Stimulated activated memory B cell treated with anti-CD40 and anti-IgM and Interleukin-4, amounts not matched to agents 10 μg/mL and 1 μg/mL and 100 μg/mL, for 72 hours (primary cell): Measurements from ENCODE around the gene CCDC169.

Experiments
- ATAC-seq: fragments of 150-1000 bp; cut with Tn5 transposase; 2 replicates; pipeline ENCODE4 v1.10.0; 2021
- H3K27ac Mint-ChIP-seq: one replicate; pipeline ENCODE4 v1.8.0; 2022; ENCODE audit warnings: mild to moderate bottlenecking, mixed read lengths
- H3K27me3 Mint-ChIP-seq: one replicate; pipeline ENCODE4 v1.8.0; 2022; ENCODE audit warnings: mixed read lengths
- H3K36me3 Mint-ChIP-seq: one replicate; pipeline ENCODE4 v1.8.0; 2022; ENCODE audit warnings: mixed read lengths
- H3K4me1 Mint-ChIP-seq: one replicate; pipeline ENCODE4 v1.8.0; 2022; ENCODE audit warnings: mixed read lengths
- H3K4me3 Mint-ChIP-seq: one replicate; pipeline ENCODE4 v1.8.0; 2022; ENCODE audit warnings: mild to moderate bottlenecking, moderate library complexity, mixed read lengths
- H3K9me3 Mint-ChIP-seq: one replicate; pipeline ENCODE4 v1.8.0; 2022; ENCODE audit warnings: mixed read lengths

CCDC169 gene

DNA sequence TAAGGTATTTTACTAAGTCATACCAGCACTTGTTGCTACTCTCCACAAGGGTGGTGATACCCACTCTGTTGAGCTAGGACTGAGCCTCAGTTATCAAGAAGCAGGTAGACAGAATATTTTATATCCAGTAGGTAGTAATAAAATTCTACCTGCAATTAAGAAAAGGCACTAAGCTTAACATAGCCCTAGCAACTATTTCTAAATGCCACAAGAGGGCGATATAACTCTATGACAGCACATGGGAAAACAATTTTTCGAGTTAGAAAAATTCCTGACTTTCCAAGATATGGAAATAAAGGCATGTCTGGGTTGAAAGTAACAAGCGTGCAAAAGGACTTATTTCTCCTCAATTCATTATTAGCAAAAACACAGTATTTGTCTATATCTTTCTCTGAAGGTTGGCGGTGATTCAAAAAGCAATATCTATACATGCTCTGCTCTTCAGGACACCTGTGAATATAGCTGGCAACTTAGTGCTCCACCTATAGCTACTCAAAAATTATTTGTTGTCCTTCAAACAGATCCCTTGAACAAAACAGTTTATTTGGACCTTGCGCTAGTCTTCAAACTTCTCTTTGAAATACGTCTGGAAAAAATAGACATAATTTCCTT lies 14.7 kb downstream of the CCDC169 start:
- H3K4me1 Mint-ChIP-seq = no peaks in the 10 kb centered on the region
- no peak overlapping the region for H3K27ac Mint-ChIP-seq
- H3K27me3 Mint-ChIP-seq = no peaks in the 10 kb centered on the region
- no peak for ATAC-seq
- no peaks in the 10 kb centered on the region for H3K9me3 Mint-ChIP-seq
- H3K36me3 Mint-ChIP-seq = no peaks in the 10 kb centered on the region
- H3K4me3 Mint-ChIP-seq = no peak overlapping the region

DNA sequence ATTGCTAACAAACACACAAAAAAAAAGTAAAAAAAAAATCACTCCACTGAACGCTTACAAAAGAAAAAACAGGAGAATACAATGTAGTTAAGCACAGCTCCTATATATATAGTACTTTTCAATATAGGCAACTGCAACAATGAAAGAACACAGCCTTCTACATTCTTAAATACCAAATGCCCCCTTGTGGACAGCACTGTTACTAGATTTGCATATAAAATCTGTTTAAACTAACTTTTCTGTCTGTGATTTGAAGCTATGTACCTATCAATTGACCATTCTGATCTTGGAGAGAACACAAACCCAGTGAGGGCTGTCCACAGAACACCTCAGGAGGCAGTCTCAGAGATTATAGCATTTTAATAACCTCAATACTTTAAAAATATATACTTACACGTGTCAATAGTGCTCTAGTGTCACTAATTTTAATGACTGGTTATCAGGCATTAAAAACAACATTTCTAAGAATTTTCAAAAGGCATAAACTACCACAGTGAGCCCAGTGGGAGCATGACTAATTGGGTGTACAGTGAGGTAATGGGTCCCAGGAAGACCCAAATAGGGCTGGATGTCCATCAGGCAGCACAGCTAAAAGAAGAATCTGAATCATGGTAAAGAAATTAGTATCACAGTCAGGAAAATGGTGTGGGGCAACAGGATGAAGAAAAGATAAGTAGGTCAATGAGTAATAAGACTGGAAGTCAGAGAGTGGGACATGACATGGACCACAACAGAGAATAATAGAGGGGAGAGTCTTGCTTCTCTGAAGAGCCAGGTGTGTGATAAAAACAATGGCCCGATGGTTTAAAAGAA lies 22.2 kb downstream of the CCDC169 start:
- H3K27me3 Mint-ChIP-seq = no peaks in the 10 kb centered on the region
- H3K4me3 Mint-ChIP-seq = no peak overlapping the region
- no peaks in the 10 kb centered on the region for H3K9me3 Mint-ChIP-seq
- H3K27ac Mint-ChIP-seq = no peak overlapping the region
- no peak for ATAC-seq
- no peaks in the 10 kb centered on the region for H3K4me1 Mint-ChIP-seq
- no peaks in the 10 kb centered on the region for H3K36me3 Mint-ChIP-seq

DNA sequence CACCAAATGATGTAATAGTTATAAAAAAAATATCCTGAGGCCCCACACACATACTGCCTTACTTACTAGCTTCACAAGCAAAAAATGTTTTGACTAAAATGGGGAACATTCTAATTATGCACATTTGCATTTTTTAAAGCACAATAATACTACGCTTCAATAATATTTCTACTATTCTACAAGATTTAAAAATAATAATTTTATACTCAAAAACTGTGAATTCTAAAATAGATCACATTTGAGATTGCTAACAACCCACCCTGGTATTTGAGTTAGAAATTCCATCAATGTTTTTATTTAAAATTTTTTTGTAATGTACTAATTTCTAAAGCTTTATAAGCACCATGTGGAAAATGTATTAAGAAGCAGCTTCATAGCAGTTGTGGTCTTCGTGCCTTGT lies 24.2 kb downstream of the CCDC169 start:
- no peaks in the 10 kb centered on the region for H3K36me3 Mint-ChIP-seq
- no peak overlapping the region for H3K4me3 Mint-ChIP-seq
- H3K4me1 Mint-ChIP-seq = no peaks in the 10 kb centered on the region
- H3K9me3 Mint-ChIP-seq = peaks cover 2% of the 10 kb centered on the region
- peaks cover 5% of the 10 kb centered on the region for H3K27me3 Mint-ChIP-seq
- no peak overlapping the region for H3K27ac Mint-ChIP-seq
- ATAC-seq = no peak

GRCh38 chr13:36261976-36262375 lies 35.6 kb downstream of the CCDC169 start:
- H3K9me3 Mint-ChIP-seq = peaks cover 3% of the 10 kb centered on the region
- no peaks in the 10 kb centered on the region for H3K36me3 Mint-ChIP-seq
- ATAC-seq = no peak
- H3K4me3 Mint-ChIP-seq = no peak overlapping the region
- H3K27me3 Mint-ChIP-seq = no peaks in the 10 kb centered on the region
- H3K27ac Mint-ChIP-seq = no peak overlapping the region
- no peaks in the 10 kb centered on the region for H3K4me1 Mint-ChIP-seq

- Mint-ChIP-seq H3K4me3 (no peak overlapping the region), H3K36me3 (no peaks in the 10 kb centered on the region), H3K27me3 (no peaks in the 10 kb centered on the region), H3K27ac (no peak overlapping the region), H3K9me3 (peaks cover 3% of the 10 kb centered on the region), H3K4me1 (no peaks in the 10 kb centered on the region)
- no peak for ATAC-seq
These were observed 36.6 kb downstream of the CCDC169 start for GRCh38 chr13:36261011-36261410.

GRCh38 chr13:36259361-36260137 lies 38.1 kb downstream of the CCDC169 start:
- H3K9me3 Mint-ChIP-seq = peaks cover 5% of the 10 kb centered on the region
- H3K27me3 Mint-ChIP-seq = no peaks in the 10 kb centered on the region
- ATAC-seq = no peak
- H3K36me3 Mint-ChIP-seq = no peaks in the 10 kb centered on the region
- no peak overlapping the region for H3K4me3 Mint-ChIP-seq
- no peaks in the 10 kb centered on the region for H3K4me1 Mint-ChIP-seq
- H3K27ac Mint-ChIP-seq = no peak overlapping the region

DNA sequence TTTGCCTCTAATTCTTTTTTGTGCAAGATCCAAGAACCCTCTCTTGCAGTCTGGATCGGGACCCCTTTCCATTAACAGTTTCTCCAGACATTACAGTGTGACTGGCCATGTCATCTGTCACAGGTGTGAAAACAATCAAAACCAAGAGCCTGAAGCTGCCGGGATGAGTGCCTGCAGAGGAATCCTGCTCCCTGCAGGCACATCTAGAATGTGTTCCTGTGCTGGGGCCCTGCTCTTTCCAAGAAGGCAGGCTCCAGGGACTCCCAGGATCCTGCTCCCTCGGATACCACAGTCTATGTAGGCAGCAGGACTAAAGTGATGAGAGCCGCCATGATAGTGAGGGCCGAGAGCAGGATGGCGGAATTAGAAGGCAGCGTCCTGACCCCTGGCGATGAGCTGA lies 38.8 kb downstream of the CCDC169 start:
- no peak for ATAC-seq
- Mint-ChIP-seq H3K9me3 (peaks cover 5% of the 10 kb centered on the region), H3K4me1 (no peaks in the 10 kb centered on the region), H3K27ac (no peak overlapping the region), H3K27me3 (no peaks in the 10 kb centered on the region), H3K4me3 (no peak overlapping the region), H3K36me3 (no peaks in the 10 kb centered on the region)

GRCh38 chr13:36251526-36251925 lies 46.1 kb downstream of the CCDC169 start:
- no peak overlapping the region for H3K27ac Mint-ChIP-seq
- H3K27me3 Mint-ChIP-seq = no peaks in the 10 kb centered on the region
- no peaks in the 10 kb centered on the region for H3K4me1 Mint-ChIP-seq
- no peak for ATAC-seq
- peaks cover 9% of the 10 kb centered on the region for H3K9me3 Mint-ChIP-seq
- no peak overlapping the region for H3K4me3 Mint-ChIP-seq
- H3K36me3 Mint-ChIP-seq = no peaks in the 10 kb centered on the region

DNA sequence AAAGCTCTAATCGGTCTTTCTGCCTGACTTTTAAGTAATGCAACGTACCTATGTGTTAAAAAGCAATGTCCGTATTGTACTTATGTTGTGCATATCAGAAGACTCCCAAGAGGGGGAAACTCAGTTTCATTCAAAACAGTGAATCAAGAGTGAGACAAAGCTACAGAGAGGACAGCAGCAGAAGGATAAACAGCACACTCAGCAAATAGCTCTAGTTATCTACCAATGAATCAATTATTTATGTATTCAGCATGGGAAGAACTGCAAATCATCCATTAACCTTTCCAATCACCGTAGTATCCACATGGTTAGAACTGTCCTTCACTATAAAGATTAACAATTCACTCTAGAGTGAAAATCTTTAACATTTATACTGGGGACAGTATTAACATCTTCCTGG lies 46.6 kb downstream of the CCDC169 start:
- ATAC-seq = no peak
- no peaks in the 10 kb centered on the region for H3K4me1 Mint-ChIP-seq
- no peaks in the 10 kb centered on the region for H3K36me3 Mint-ChIP-seq
- no peaks in the 10 kb centered on the region for H3K27me3 Mint-ChIP-seq
- H3K4me3 Mint-ChIP-seq = no peak overlapping the region
- H3K27ac Mint-ChIP-seq = no peak overlapping the region
- peaks cover 9% of the 10 kb centered on the region for H3K9me3 Mint-ChIP-seq

GRCh38 chr13:36248700-36249099 lies 48.9 kb downstream of the CCDC169 start:
- peaks cover 7% of the 10 kb centered on the region for H3K9me3 Mint-ChIP-seq
- H3K27ac Mint-ChIP-seq = no peak overlapping the region
- ATAC-seq = no peak
- H3K4me3 Mint-ChIP-seq = no peak overlapping the region
- no peaks in the 10 kb centered on the region for H3K27me3 Mint-ChIP-seq
- H3K36me3 Mint-ChIP-seq = no peaks in the 10 kb centered on the region
- no peaks in the 10 kb centered on the region for H3K4me1 Mint-ChIP-seq

DNA sequence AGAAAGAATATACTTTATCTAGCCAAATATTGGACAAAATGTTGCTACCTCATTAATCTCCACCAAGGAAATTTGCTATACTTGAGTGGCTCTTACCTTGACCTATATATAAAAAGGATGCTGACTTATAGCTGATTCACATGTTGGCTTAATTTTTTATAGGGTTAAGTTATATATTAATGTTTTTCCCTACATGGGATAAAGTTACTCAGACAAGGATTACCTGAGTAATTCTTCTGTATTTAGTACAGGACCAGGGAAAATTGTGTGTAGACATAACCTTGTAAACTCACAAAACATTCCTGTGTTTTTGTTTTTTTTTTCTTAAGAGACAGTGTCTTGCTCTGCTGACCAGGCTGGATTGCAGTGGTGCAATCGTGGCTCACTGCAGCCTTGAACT lies 52.6 kb downstream of the CCDC169 start:
- no peaks in the 10 kb centered on the region for H3K36me3 Mint-ChIP-seq
- no peaks in the 10 kb centered on the region for H3K4me1 Mint-ChIP-seq
- no peak for ATAC-seq
- H3K4me3 Mint-ChIP-seq = no peak overlapping the region
- H3K27ac Mint-ChIP-seq = no peak overlapping the region
- H3K27me3 Mint-ChIP-seq = no peaks in the 10 kb centered on the region
- peaks cover 7% of the 10 kb centered on the region for H3K9me3 Mint-ChIP-seq

- Mint-ChIP-seq H3K27me3 (no peaks in the 10 kb centered on the region), H3K27ac (no peak overlapping the region), H3K4me3 (no peak overlapping the region), H3K9me3 (peaks cover 4% of the 10 kb centered on the region), H3K4me1 (no peaks in the 10 kb centered on the region), H3K36me3 (no peaks in the 10 kb centered on the region)
- ATAC-seq = no peak
These were observed 53.5 kb downstream of the CCDC169 start for GRCh38 chr13:36244073-36244472.

DNA sequence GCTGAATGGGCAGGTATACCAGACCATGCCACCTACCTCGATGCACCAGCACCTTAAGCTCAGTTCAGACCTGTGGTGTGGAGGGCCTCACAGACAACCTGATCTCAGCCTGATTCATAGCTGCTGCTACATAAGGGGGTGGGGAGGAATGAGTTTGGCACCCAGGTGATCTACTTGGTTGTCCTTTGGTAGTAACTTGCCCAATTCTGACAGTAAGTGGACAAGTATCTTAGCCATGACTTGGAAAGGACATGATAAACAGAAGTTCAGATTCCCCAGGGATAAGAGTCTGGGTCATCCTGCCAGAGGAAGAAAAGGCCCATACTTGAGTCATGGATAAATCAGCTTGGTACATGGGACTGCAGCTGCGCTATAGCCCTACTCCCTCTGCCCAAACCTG lies 54.9 kb downstream of the CCDC169 start:
- Mint-ChIP-seq H3K27ac (no peak overlapping the region), H3K27me3 (no peaks in the 10 kb centered on the region), H3K4me3 (no peak overlapping the region), H3K4me1 (no peaks in the 10 kb centered on the region), H3K9me3 (peaks cover 3% of the 10 kb centered on the region), H3K36me3 (no peaks in the 10 kb centered on the region)
- ATAC-seq = no peak

DNA sequence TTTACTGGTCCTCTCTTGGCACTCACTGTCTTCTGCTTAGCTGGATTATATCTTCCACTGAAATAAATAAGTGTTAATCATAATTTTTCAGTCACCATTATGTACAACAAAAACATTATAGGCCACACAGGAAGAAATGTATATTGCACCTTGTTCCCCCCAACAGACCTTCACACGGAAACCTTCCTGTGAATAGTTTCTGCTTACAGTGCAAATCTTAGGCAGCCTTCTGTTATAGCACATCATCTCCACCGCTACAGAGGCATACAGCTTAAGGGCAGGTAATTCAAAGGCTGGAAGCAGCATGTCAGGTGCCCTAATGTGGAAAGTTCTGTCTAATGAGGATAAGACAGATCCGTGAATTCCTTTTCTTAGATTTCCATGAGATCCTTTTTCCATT lies 66.4 kb downstream of the CCDC169 start:
- Mint-ChIP-seq H3K9me3 (peaks cover 8% of the 10 kb centered on the region), H3K36me3 (no peaks in the 10 kb centered on the region), H3K27ac (no peak overlapping the region), H3K4me1 (no peaks in the 10 kb centered on the region), H3K4me3 (no peak overlapping the region), H3K27me3 (no peaks in the 10 kb centered on the region)
- no peak for ATAC-seq

- ATAC-seq = no peak
- Mint-ChIP-seq H3K9me3 (peaks cover 7% of the 10 kb centered on the region), H3K27me3 (no peaks in the 10 kb centered on the region), H3K36me3 (no peaks in the 10 kb centered on the region), H3K4me1 (no peaks in the 10 kb centered on the region), H3K27ac (no peak overlapping the region), H3K4me3 (no peak overlapping the region)
These were observed 72.9 kb downstream of the CCDC169 start for GRCh38 chr13:36224730-36225129.

DNA sequence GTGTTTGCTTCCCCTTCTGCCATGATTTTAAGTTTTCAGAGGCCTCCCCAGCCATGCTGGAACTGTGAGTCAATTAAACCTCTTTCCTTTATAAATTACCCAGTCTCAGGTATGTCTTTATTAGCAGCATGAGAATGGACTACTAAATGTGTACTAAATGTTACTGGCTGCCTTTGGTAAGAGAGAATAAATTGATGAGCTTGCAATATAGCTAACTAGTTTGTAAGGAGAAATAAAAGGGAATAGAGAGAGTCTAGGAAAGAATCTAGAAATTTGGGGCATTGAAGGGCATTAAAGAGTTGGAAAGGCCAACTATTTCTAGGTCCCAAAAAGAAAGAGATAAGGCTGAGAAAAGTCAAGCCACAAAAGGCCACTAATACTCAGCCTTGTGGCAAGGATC lies 77.7 kb downstream of the CCDC169 start:
- no peaks in the 10 kb centered on the region for H3K27me3 Mint-ChIP-seq
- no peak overlapping the region for H3K27ac Mint-ChIP-seq
- H3K4me1 Mint-ChIP-seq = no peaks in the 10 kb centered on the region
- H3K36me3 Mint-ChIP-seq = no peaks in the 10 kb centered on the region
- peaks cover 6% of the 10 kb centered on the region for H3K9me3 Mint-ChIP-seq
- ATAC-seq = no peak
- no peak overlapping the region for H3K4me3 Mint-ChIP-seq
